HepG2 (cell line): Measurements from ENCODE around the gene FOXA1. TPM values are rescaled to one million over a fixed set of nuclear protein-coding genes. Genes with fewer than 3 reads are reported as not detected.
A peak's percentile ranks its signal among the peaks of the same experiment; 100 is the strongest.

Source experiments
- ATF4 ChIP-seq, 2 experiments: fragments of 450-650 bp in 1 of 2; sonication (generic) in 1 of 2; formaldehyde crosslinking; IDR thresholded peaks; 2 replicates each; pipeline versions ENCODE4 v1.5.0 to v1.8.0; 2020 to 2022; ENCODE audit warnings: mild to moderate bottlenecking in 1 of 2, missing genetic modification reagents in 1 of 2
- CHD4 ChIP-seq: fragments of 200-600 bp; sonication (generic); IDR thresholded peaks from 2 replicates; pipeline ENCODE4 v1.7.0; 2017; ENCODE audit warnings: mild to moderate bottlenecking, low read length, borderline replicate concordance
- ELF1 ChIP-seq: sonication (generic); formaldehyde crosslinking; IDR thresholded peaks from 2 replicates; pipeline ENCODE4 v1.4.0; 2020; ENCODE audit warnings: missing genetic modification reagents
- ETV6 ChIP-seq: sonication (generic); formaldehyde crosslinking; conservative IDR thresholded peaks from 2 replicates; pipeline ENCODE4 v1.4.0; 2020; ENCODE audit warnings: missing genetic modification reagents
- FOXO4 ChIP-seq: sonication (generic); formaldehyde crosslinking; conservative IDR thresholded peaks from 2 replicates; pipeline ENCODE4 v1.8.1; 2023; ENCODE audit warnings: missing genetic modification reagents
- FOXP1 ChIP-seq, 2 experiments: fragments of 450-650 bp in 1 of 2; IDR thresholded peaks; 2 replicates each; pipeline ENCODE4 v1.6.1; 2017 to 2018; ENCODE audit warnings: antibody characterized with exemption in 1 of 2
- GATA4 ChIP-seq: sonication (generic); IDR thresholded peaks from 2 replicates; pipeline ENCODE4 v1.6.1; 2016; ENCODE audit warnings: antibody characterized with exemption, low read depth, borderline replicate concordance
- KDM1A ChIP-seq: IDR thresholded peaks from 2 replicates; pipeline ENCODE4 v1.6.1; 2016; ENCODE audit warnings: missing compliant biosample characterization
- MXD1 ChIP-seq: sonication (generic); formaldehyde crosslinking; IDR thresholded peaks from 2 replicates; pipeline ENCODE4 v1.4.0; 2020; ENCODE audit warnings: mild to moderate bottlenecking, missing genetic modification reagents
- PHB2 ChIP-seq: fragments of 450-650 bp; IDR thresholded peaks from 2 replicates; pipeline ENCODE4 v1.6.1; 2018; ENCODE audit not compliant: partially characterized antibody
- RNF2 ChIP-seq: fragments of 450-650 bp; conservative IDR thresholded peaks from 2 replicates; pipeline ENCODE4 v1.6.1; 2016; ENCODE audit warnings: low read depth
- SMAD1 ChIP-seq: sonication (generic); formaldehyde crosslinking; IDR thresholded peaks from 2 replicates; pipeline ENCODE4 v1.4.0; 2020; ENCODE audit warnings: missing genetic modification reagents, low read depth, mild to moderate bottlenecking, borderline replicate concordance
- SOX13 ChIP-seq, 3 experiments: fragments of 450-650 bp in 1 of 3; sonication (generic) in 1 of 3; formaldehyde crosslinking in 1 of 3; IDR thresholded peaks in 2 of 3; conservative IDR thresholded peaks in 1 of 3; 2 replicates each; pipeline versions ENCODE4 v1.5.0 to v1.6.1; 2016 to 2020; ENCODE audit warnings: antibody characterized with exemption in 1 of 3, mild to moderate bottlenecking in 1 of 3, missing compliant biosample characterization in 1 of 3, missing genetic modification reagents in 1 of 3, moderate library complexity in 1 of 3
- SPEN ChIP-seq: sonication (generic); formaldehyde crosslinking; IDR thresholded peaks from 2 replicates; pipeline ENCODE4 v1.5.1; 2020; ENCODE audit warnings: low read depth, mild to moderate bottlenecking, missing genetic modification reagents
- TFE3 ChIP-seq: IDR thresholded peaks from 2 replicates; pipeline ENCODE4 v1.6.1; 2016
- THAP8 ChIP-seq: sonication (generic); formaldehyde crosslinking; IDR thresholded peaks from 2 replicates; pipeline ENCODE4 v1.5.1; 2020; ENCODE audit warnings: missing genetic modification reagents, mild to moderate bottlenecking, borderline replicate concordance
- ZIK1 ChIP-seq: sonication (generic); formaldehyde crosslinking; IDR thresholded peaks from 2 replicates; pipeline ENCODE4 v1.5.0; 2020; ENCODE audit warnings: mild to moderate bottlenecking, low read depth, missing genetic modification reagents, borderline replicate concordance
- ZKSCAN1 ChIP-seq: fragments of 150-350 bp; IDR thresholded peaks from 2 replicates; pipeline ENCODE4 v1.6.1; 2014; ENCODE audit warnings: low read length
- ZNF260 ChIP-seq: sonication (generic); formaldehyde crosslinking; IDR thresholded peaks from 2 replicates; pipeline ENCODE4 v1.4.0; 2020; ENCODE audit warnings: missing genetic modification reagents, low read depth, mild to moderate bottlenecking, borderline replicate concordance
- ZNF468 ChIP-seq: sonication (generic); formaldehyde crosslinking; IDR thresholded peaks from 2 replicates; pipeline ENCODE4 v1.8.0; 2022; ENCODE audit warnings: mild to moderate bottlenecking, moderate library complexity, missing genetic modification reagents
- ZNF570 ChIP-seq: sonication (generic); formaldehyde crosslinking; IDR thresholded peaks from 2 replicates; pipeline ENCODE4 v1.4.0; 2020; ENCODE audit warnings: mild to moderate bottlenecking, missing genetic modification reagents, borderline replicate concordance
- ZNF746 ChIP-seq: sonication (generic); formaldehyde crosslinking; IDR thresholded peaks from 2 replicates; pipeline ENCODE4 v1.8.0; 2022; ENCODE audit warnings: mild to moderate bottlenecking, missing genetic modification reagents
- ZNF878 ChIP-seq: sonication (generic); formaldehyde crosslinking; IDR thresholded peaks from 2 replicates; pipeline ENCODE4 v1.8.1; 2023; ENCODE audit warnings: mild to moderate bottlenecking, missing genetic modification reagents, moderate library complexity
- polyA plus RNA-seq, 8 experiments: library from polyadenylated mRNA; depleted of rRNA in 3 of 8; stranded (reverse) in 7 of 8; unstranded in 1 of 8; fragments of >200 nt; fragmentation: Illumina TruSeq in 4 of 8; extraction: Trizol in 4 of 8; gene quantifications; 2 replicates each; pipeline versions ENCODE4 v1.2.1 to v1.2.3, GENCODE V29; 2011 to 2016; ENCODE audit warnings: low read depth in 4 of 8, missing spikeins in 1 of 8, mixed read lengths in 1 of 8; ENCODE audit not compliant: insufficient read depth in 1 of 8
- total RNA-seq, 5 experiments: library from RNA; depleted of rRNA; stranded (reverse); fragments of >200 nt; fragmentation: Illumina TruSeq; extraction: Trizol; gene quantifications; 2 replicates each; pipeline ENCODE4 v1.2.3, GENCODE V29; 2016; ENCODE audit warnings: low read depth in 1 of 5

Gene FOXA1
- total and polyA plus RNA-seq, 2 of the 13 experiments (the other 11 are each of a cell fraction or from before 2014, with no cell fraction given) = 43.4 to 58.6 TPM

- TF ChIP-seq MXD1 (CRISPR knock-in tag) = peak; percentile 84; the same call in 1 of the 2 replicates
- TF ChIP-seq ZNF570 (CRISPR knock-in tag) = no peak; the same call in 1 of the 2 replicates
- TF ChIP-seq SOX13 (IDR thresholded peaks at IDR 0.05) = 0 out of 2 replicates have a peak, but pooled peaks have one; percentile 10
- TF ChIP-seq SOX13 (CRISPR knock-in tag; conservative IDR thresholded peaks at IDR 0.05 in 1 of 2, IDR thresholded peaks at IDR 0.05 in 1 of 2) = peak; percentile 29 to 94
- no peak; the same call in 1 of the 2 replicates for TF ChIP-seq KDM1A (CRISPR knock-in tag)
- no peak for TF ChIP-seq PHB2
- no peak; the same call in 1 of the 2 replicates for TF ChIP-seq ETV6 (CRISPR knock-in tag)
- peak; percentile 80; the same call in 1 of the 2 replicates for TF ChIP-seq ZIK1 (CRISPR knock-in tag)
- no peak for TF ChIP-seq RNF2
- TF ChIP-seq CHD4 = 0 out of 2 replicates have a peak, but pooled peaks have one; percentile 12
- TF ChIP-seq FOXO4 (CRISPR knock-in tag) = no peak
- TF ChIP-seq SPEN (CRISPR knock-in tag) = no peak; the same call in 1 of the 2 replicates
- TF ChIP-seq ZNF468 (CRISPR knock-in tag) = no peak
- TF ChIP-seq THAP8 (CRISPR knock-in tag) = 0 out of 2 replicates have a peak, but pooled peaks have one; percentile 77
- no peak; the same call in 1 of the 2 replicates for TF ChIP-seq ZNF746 (CRISPR knock-in tag)
- 0 out of 2 replicates have a peak, but pooled peaks have one; percentile 5 for TF ChIP-seq GATA4
- no peak for TF ChIP-seq ZNF260 (CRISPR knock-in tag)
- TF ChIP-seq ELF1 (CRISPR knock-in tag) = peak; percentile 58
- TF ChIP-seq ZKSCAN1 = no peak
- no peak for TF ChIP-seq FOXP1 (IDR thresholded peaks at IDR 0.05)
- TF ChIP-seq FOXP1 (CRISPR knock-in tag; IDR thresholded peaks at IDR 0.05) = 0 out of 2 replicates have a peak, but pooled peaks have one; percentile 40
- peak; percentile 50; the same call in 1 of the 2 replicates for TF ChIP-seq ZNF878 (CRISPR knock-in tag)
- TF ChIP-seq ATF4 (CRISPR knock-in tag; IDR thresholded peaks at IDR 0.05) = no peak
- TF ChIP-seq TFE3 = peak; percentile 56; the same call in 1 of the 2 replicates
- 0 out of 2 replicates have a peak, but pooled peaks have one; percentile 94 for TF ChIP-seq SMAD1 (CRISPR knock-in tag)
Observed at GRCh38 chr14:37587881-37588666, 7.0 kb downstream of the FOXA1 start (continued).
